Ureter (tissue), 1 donor: ENCODE results near the gene OXER1. TPM values are rescaled to one million over a fixed set of nuclear protein-coding genes. Genes with fewer than 3 reads are reported as not detected.

ENCODE experiments used
- DNase-seq: peaks from one replicate; pipeline ENCODE4 v3.0.0-alpha.2; 2020; ENCODE audit warnings: low spot score
- total RNA-seq: library from RNA; stranded (reverse); gene quantifications from one replicate; pipeline ENCODE4 v1.2.4, GENCODE V29; 2023
- donor health status: DM: yes; HTN: yes; CAD: no.

Gene OXER1
- total RNA-seq, 1 donor from 2014 or later, result 3.1 TPM

- no peak for DNase-seq
Observed at GRCh38 chr2:42770288-42771131, 6.6 kb upstream of the OXER1 start.

GRCh38 chr2:42769583-42770287, 5.8 kb upstream of the OXER1 start:
- DNase-seq, result no peak

GRCh38 chr2:42768706-42769256, 4.8 kb upstream of the OXER1 start:
- DNase-seq, result no peak

- DNase-seq, result no peak
Observed at GRCh38 chr2:42767899-42768705, 4.2 kb upstream of the OXER1 start.

- no peak for DNase-seq
Observed at GRCh38 chr2:42767080-42767898, 3.4 kb upstream of the OXER1 start.

GRCh38 chr2:42765686-42766085, 1.8 kb upstream of the OXER1 start:
- DNase-seq, result peak; percentile 20

GRCh38 chr2:42764901-42765300, 966 bp upstream of the OXER1 start:
- DNase-seq, result peak; percentile 36

- peak; percentile 38 for DNase-seq
Observed at GRCh38 chr2:42762823-42763804, 821 bp downstream of the OXER1 start.

- DNase-seq, result peak; percentile 32
Observed at GRCh38 chr2:42762155-42762554, 1.8 kb downstream of the OXER1 start.

GRCh38 chr2:42761554-42761953, 2.4 kb downstream of the OXER1 start:
- DNase-seq, result peak; percentile 39

- DNase-seq, result no peak
Observed at GRCh38 chr2:42758751-42759150, 5.2 kb downstream of the OXER1 start.

GRCh38 chr2:42757981-42758740, 5.8 kb downstream of the OXER1 start:
- DNase-seq, result no peak

GRCh38 chr2:42756966-42757513, 6.9 kb downstream of the OXER1 start:
- no peak for DNase-seq

GRCh38 chr2:42756150-42756775, 7.7 kb downstream of the OXER1 start:
- no peak for DNase-seq

GRCh38 chr2:42755191-42755880, 8.6 kb downstream of the OXER1 start:
- no peak for DNase-seq

- DNase-seq, result no peak
Observed at GRCh38 chr2:42754776-42755140, 9.2 kb downstream of the OXER1 start.

- DNase-seq, result no peak
Observed at GRCh38 chr2:42754021-42754775, 9.7 kb downstream of the OXER1 start.
